Fibroblast of lung (primary cell): ENCODE measurements around the gene CXCL5.

Experiments
- EZH2 ChIP-seq: IDR thresholded peaks from 2 replicates; pipeline ENCODE4 v1.5.1; 2012; ENCODE audit warnings: low read length, control low read depth, mild to moderate bottlenecking; ENCODE audit errors: missing control alignments
- TF ChIP-seq, protein P1 (sequence below), 2 donors: IDR thresholded peaks in 1 of 2; conservative IDR thresholded peaks in 1 of 2; 1 replicate in 1 of 2; 2 replicates in 1 of 2; pipeline ENCODE4 v1.5.1; 2011 to 2012; ENCODE audit warnings: low read length in 2 of 2, control low read depth in 1 of 2, inconsistent platforms in 1 of 2, low read depth in 1 of 2, mild to moderate bottlenecking in 1 of 2

- TF ChIP-seq, protein P1, sequence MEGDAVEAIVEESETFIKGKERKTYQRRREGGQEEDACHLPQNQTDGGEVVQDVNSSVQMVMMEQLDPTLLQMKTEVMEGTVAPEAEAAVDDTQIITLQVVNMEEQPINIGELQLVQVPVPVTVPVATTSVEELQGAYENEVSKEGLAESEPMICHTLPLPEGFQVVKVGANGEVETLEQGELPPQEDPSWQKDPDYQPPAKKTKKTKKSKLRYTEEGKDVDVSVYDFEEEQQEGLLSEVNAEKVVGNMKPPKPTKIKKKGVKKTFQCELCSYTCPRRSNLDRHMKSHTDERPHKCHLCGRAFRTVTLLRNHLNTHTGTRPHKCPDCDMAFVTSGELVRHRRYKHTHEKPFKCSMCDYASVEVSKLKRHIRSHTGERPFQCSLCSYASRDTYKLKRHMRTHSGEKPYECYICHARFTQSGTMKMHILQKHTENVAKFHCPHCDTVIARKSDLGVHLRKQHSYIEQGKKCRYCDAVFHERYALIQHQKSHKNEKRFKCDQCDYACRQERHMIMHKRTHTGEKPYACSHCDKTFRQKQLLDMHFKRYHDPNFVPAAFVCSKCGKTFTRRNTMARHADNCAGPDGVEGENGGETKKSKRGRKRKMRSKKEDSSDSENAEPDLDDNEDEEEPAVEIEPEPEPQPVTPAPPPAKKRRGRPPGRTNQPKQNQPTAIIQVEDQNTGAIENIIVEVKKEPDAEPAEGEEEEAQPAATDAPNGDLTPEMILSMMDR (conservative IDR thresholded peaks at IDR 0.05 in 1 of 2, IDR thresholded peaks at IDR 0.05 in 1 of 2; ENCODE audit: low read depth in 1 of 2, low read length in 2 of 2): no peak
- TF ChIP-seq EZH2: no peak
These were observed 35.8 kb downstream of the CXCL5 start for GRCh38 chr4:73962724-73963123.
